Measurements from ENCODE around the gene ARRDC2. TPM values are rescaled to one million over a fixed set of nuclear protein-coding genes. Genes with fewer than 3 reads are reported as not detected.

Gene ARRDC2
- total and polyA plus RNA-seq, 2 of the 13 experiments (the other 11 are each of a cell fraction or from before 2014, with no cell fraction given): 2.1 to 3.4 TPM

DNA sequence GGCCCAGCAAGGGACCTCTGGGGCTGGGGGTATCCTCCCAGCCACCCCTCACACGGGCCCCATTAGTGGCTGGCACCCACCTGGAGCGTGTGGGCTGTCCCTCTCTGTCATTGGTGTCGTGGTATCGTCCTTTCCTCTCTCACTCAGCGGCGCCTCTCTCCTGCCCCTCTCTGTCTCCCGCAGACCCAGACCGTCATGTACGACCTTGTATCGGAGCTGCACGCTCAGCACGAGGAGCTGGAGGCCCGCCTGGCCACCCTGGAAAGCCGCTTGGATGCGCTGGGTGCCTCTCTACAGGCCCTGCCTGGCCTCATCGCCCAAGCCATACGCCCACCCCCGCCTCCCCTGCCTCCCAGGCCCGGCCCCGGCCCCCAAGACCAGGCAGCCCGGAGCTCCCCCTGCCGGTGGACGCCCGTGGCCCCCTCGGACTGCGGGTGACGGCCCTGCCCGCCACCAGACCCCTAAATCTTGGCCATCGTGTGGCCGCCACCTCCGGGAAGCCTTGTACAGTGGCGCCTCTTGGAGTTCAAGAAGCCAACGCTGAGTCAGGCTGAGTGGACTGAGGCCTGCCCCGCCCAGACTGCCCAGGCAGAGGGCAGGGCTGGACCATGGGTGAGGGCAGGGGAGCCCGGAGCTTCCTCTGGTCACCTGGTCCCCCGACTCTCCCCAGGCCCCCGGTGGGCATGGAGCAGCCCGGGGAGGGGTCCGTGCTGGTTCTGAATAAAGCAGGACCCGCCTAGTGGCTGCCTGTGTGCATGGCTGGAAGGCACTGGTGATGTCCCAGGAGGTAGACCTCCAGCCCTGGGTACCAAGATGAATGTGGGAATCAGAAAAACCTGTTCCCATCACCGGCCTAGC lies 9.8 kb upstream of the ARRDC2 start (continued):
- TF ChIP-seq SMAD1 (CRISPR knock-in tag; IDR thresholded peaks at IDR 0.05; ENCODE audit: borderline replicate concordance, low read depth): no peak
- 0 out of 2 replicates have a peak, but pooled peaks have one; percentile 53 for TF ChIP-seq POGK (CRISPR knock-in tag; conservative IDR thresholded peaks at IDR 0.05)
- no peak for TF ChIP-seq ZBTB49 (CRISPR knock-in tag; IDR thresholded peaks at IDR 0.05; ENCODE audit: borderline replicate concordance)
- TF ChIP-seq, protein P1, sequence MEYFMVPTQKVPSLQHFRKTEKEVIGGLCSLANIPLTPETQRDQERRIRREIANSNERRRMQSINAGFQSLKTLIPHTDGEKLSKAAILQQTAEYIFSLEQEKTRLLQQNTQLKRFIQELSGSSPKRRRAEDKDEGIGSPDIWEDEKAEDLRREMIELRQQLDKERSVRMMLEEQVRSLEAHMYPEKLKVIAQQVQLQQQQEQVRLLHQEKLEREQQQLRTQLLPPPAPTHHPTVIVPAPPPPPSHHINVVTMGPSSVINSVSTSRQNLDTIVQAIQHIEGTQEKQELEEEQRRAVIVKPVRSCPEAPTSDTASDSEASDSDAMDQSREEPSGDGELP (IDR thresholded peaks at IDR 0.05; ENCODE audit: borderline replicate concordance, low read depth): peak; percentile 9; the same call in 1 of the 2 replicates
- TF ChIP-seq, protein P2, sequence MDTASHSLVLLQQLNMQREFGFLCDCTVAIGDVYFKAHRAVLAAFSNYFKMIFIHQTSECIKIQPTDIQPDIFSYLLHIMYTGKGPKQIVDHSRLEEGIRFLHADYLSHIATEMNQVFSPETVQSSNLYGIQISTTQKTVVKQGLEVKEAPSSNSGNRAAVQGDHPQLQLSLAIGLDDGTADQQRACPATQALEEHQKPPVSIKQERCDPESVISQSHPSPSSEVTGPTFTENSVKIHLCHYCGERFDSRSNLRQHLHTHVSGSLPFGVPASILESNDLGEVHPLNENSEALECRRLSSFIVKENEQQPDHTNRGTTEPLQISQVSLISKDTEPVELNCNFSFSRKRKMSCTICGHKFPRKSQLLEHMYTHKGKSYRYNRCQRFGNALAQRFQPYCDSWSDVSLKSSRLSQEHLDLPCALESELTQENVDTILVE (CRISPR knock-in tag; IDR thresholded peaks at IDR 0.05): no peak
- TF ChIP-seq ATRX (CRISPR knock-in tag; IDR thresholded peaks at IDR 0.05; ENCODE audit: borderline replicate concordance): no peak
- TF ChIP-seq ZMYM4 (CRISPR knock-in tag; IDR thresholded peaks at IDR 0.05): no peak
- TF ChIP-seq ZNF713 (CRISPR knock-in tag; IDR thresholded peaks at IDR 0.05): no peak
- TF ChIP-seq ZNF468 (CRISPR knock-in tag; IDR thresholded peaks at IDR 0.05): no peak
- TF ChIP-seq MAZ (IDR thresholded peaks at IDR 0.05; ENCODE audit: borderline replicate concordance, low read depth, low read length): no peak
- 0 out of 2 replicates have a peak, but pooled peaks have one; percentile 42 for TF ChIP-seq MAZ (CRISPR knock-in tag; IDR thresholded peaks at IDR 0.05; ENCODE audit: low read depth)
- TF ChIP-seq ZNF660 (CRISPR knock-in tag; IDR thresholded peaks at IDR 0.05; ENCODE audit: borderline replicate concordance, low read depth): no peak
- peak; percentile 43; the same call in 1 of the 2 replicates for TF ChIP-seq MAFG (CRISPR knock-in tag; IDR thresholded peaks at IDR 0.05)
- no peak for TF ChIP-seq ZC3H4 (CRISPR knock-in tag; IDR thresholded peaks at IDR 0.05; ENCODE audit: borderline replicate concordance)
- TF ChIP-seq ZNF703 (CRISPR knock-in tag; IDR thresholded peaks at IDR 0.05; ENCODE audit: borderline replicate concordance): no peak
- no peak for TF ChIP-seq ELF3 (CRISPR knock-in tag; IDR thresholded peaks at IDR 0.05)
- TF ChIP-seq ZNF205 (CRISPR knock-in tag; IDR thresholded peaks at IDR 0.05): no peak
- TF ChIP-seq, protein P3, sequence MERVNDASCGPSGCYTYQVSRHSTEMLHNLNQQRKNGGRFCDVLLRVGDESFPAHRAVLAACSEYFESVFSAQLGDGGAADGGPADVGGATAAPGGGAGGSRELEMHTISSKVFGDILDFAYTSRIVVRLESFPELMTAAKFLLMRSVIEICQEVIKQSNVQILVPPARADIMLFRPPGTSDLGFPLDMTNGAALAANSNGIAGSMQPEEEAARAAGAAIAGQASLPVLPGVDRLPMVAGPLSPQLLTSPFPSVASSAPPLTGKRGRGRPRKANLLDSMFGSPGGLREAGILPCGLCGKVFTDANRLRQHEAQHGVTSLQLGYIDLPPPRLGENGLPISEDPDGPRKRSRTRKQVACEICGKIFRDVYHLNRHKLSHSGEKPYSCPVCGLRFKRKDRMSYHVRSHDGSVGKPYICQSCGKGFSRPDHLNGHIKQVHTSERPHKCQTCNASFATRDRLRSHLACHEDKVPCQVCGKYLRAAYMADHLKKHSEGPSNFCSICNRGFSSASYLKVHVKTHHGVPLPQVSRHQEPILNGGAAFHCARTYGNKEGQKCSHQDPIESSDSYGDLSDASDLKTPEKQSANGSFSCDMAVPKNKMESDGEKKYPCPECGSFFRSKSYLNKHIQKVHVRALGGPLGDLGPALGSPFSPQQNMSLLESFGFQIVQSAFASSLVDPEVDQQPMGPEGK (CRISPR knock-in tag; IDR thresholded peaks at IDR 0.05): peak; percentile 72
- TF ChIP-seq SIN3B (IDR thresholded peaks at IDR 0.05; ENCODE audit: low read length): no peak
- TF ChIP-seq SOX13 (IDR thresholded peaks at IDR 0.05): no peak
- no peak for TF ChIP-seq SOX13 (CRISPR knock-in tag; conservative IDR thresholded peaks at IDR 0.05 in 1 of 2, IDR thresholded peaks at IDR 0.05 in 1 of 2)
